Activated CD8-positive, alpha-beta memory T cell treated with anti-CD3 and anti-CD28 coated beads, Interleukin-2, amount 50 U/mL, for 48 hours (primary cell): ENCODE measurements around the gene COL27A1.

ENCODE experiments used
- DNase-seq: peaks from one replicate; pipeline ENCODE4 v3.0.0-alpha.2; 2020

COL27A1 gene

DNA sequence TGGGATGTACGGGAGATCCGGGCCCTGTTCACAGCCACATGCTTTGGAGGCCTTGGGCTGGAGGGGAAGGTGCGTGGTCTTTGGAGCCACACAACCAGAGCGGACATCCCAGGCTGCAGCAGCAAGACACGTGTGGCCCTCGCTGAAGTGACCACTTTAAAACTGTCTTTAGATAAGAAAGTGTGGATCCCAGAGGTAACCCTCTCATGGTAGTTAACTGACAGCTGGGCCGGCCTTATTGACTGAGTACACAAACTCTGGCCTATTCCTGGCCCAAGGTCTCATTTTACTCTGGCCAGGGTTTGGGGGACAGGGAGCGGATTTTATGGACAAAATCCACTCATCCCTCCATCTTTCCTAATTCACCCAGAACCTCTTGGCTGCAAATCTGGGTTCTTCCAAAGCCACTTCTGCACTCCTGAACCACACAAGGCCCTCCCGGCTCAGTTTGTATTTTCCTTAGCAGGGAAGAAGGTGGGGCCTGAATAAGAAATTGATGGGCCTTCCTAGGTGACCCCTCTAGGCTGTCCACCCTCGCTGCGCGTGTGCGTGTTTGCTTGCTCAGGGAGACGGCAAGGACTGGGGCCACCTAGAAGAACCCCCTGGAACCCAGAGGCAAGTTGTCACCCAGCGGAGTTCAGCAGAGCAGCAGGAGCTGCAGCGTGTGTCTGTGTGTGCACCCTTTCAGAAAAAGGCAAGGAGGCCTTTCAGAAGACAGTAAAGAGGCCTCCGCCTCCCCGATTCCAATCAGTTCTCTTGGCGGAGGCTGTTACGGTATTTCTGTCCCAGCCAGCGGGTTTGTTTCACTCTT is 94.3 kb downstream of the COL27A1 start:
- DNase-seq = no peak

GRCh38 chr9:114250235-114250568 is 94.9 kb downstream of the COL27A1 start:
- DNase-seq = no peak

- no peak for DNase-seq
Observed at GRCh38 chr9:114250648-114251047, 95.3 kb downstream of the COL27A1 start.

DNA sequence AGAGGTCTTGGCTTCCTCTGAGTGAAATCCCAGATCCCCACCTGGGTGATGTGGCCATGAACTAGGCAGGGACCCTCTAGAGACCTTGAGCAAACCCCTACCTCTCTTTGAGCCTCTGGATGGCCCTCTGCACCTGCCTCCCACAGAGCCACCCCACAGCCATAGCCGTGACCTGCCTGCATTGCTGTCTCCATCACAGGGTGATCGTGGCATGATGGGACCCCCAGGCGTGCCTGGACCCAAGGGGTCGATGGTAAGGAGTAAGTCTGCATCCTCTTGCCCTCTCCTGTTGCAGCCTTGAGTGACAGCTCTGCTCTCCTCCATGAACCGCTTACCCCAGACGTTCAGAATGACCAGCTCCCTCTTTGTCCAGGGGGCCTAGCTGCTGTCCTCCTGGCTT is 97.1 kb downstream of the COL27A1 start:
- DNase-seq = no peak

GRCh38 chr9:114256827-114257328 is 101.5 kb downstream of the COL27A1 start:
- DNase-seq = no peak

- DNase-seq = no peak
Observed at GRCh38 chr9:114258218-114258617, 102.9 kb downstream of the COL27A1 start.

- no peak for DNase-seq
Observed at GRCh38 chr9:114258866-114259797, 103.8 kb downstream of the COL27A1 start.

- no peak for DNase-seq
Observed at GRCh38 chr9:114259798-114260523, 104.6 kb downstream of the COL27A1 start.

DNA sequence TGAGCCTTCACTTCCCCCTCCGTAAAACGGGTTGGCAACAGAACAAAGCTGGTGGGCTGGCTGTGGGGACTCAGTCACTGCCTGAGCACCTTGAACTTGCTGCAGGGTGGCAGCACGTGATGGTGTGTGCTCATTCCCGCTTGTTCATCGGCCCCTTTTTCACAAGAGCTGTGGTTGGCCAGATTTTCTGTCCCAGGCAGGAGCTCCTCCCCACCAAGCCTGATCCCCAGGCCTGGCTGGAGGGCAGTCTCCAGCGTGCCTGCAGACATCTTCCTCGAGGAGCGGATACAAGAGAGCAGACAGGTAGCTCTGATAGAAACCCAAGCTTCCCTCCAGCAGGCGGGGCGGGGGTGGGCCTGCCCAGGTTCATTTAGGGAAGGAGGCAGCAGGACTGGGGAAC is 105.7 kb downstream of the COL27A1 start:
- no peak for DNase-seq

- no peak for DNase-seq
Observed at GRCh38 chr9:114261987-114262386, 106.7 kb downstream of the COL27A1 start.

- DNase-seq = no peak
Observed at GRCh38 chr9:114263853-114264510, 108.6 kb downstream of the COL27A1 start.

GRCh38 chr9:114264806-114265550 is 109.6 kb downstream of the COL27A1 start:
- no peak for DNase-seq

GRCh38 chr9:114266969-114267368 is 111.6 kb downstream of the COL27A1 start:
- DNase-seq = no peak

- no peak for DNase-seq
Observed at GRCh38 chr9:114269023-114269422, 113.7 kb downstream of the COL27A1 start.

DNA sequence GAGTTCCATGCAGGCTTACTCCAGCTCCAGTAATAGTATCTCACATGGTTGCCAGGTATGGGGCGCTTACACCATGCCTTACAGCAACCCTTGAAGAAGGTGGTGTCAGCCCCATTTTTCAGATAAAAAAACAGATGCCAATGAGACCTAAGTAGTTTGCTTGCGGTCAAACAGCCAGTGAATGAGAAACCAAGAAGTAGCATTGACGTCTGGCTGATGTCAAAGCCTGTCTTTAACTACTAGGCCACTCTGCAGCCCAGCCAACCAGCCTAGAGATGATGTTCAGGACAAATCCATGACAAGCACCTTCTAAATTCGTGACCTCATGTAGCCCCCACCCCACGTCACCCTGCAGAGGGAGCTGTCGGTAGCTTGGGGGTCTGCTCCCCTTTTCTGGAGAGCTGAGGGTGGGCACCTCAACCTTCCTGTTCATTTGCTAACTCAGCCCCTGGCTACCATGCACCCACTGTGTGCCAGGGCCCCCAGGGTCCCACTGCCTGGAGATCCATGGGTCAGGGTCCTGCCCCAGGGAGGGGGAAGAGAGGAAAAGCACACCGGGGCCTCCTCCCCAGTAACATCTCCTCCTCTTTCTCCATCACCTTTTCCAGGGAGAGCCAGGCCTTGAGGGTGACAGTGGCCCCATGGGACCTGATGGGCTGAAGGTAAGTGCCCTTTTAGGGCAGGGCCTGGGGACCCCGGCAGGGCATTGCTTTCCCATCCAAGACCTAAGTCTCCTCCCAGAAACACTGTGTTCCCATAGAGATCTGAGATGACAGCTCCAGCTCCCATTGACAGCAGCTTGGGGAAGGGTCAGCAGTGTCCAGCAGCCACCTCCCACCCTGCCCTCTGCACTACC is 115.0 kb downstream of the COL27A1 start:
- DNase-seq = no peak

DNA sequence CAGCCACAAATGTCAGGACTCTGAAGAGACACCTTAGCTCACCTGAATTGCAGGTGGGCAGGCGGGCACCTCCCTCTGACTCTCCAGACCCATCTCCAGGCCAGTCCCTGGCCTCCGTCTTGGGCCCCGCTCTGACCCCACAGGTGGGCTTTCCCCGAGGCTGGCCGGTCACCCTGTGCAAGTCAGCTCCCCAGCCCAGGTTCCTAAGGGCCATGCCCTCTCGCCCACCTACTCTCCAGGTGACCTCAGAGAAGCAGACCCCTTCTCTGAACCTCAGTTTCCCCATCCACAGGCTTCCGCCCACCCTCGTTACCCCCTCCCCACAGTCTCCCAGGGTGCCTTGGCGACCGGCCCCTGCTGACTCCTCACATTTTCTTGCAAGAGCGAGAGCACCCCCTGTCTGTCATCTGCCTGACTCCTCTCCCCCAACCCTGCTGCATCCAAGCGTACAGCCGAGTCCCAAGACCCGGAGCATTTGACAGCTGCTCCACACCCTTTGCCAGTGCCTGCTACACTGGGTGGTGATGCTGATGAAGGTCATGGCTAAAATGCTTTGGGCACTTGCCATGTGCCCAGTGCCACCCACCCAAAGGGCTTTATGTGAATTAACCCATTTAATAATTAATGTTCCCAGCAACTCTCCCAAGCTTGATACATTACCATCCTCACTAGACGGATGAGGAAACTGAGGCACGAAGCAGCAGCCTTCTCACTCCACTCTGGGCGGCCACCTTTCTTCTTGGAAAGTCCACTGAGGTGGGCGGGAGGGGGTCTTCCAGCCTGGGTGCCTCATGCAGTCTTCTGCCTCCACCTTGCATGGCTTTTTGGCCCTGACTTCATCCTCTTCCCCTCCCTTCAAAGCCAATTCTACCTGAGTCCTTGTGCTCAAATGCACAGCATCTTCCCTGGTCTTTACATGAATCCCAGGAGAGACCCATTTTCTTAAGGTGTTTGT is 116.5 kb downstream of the COL27A1 start:
- DNase-seq = no peak

DNA sequence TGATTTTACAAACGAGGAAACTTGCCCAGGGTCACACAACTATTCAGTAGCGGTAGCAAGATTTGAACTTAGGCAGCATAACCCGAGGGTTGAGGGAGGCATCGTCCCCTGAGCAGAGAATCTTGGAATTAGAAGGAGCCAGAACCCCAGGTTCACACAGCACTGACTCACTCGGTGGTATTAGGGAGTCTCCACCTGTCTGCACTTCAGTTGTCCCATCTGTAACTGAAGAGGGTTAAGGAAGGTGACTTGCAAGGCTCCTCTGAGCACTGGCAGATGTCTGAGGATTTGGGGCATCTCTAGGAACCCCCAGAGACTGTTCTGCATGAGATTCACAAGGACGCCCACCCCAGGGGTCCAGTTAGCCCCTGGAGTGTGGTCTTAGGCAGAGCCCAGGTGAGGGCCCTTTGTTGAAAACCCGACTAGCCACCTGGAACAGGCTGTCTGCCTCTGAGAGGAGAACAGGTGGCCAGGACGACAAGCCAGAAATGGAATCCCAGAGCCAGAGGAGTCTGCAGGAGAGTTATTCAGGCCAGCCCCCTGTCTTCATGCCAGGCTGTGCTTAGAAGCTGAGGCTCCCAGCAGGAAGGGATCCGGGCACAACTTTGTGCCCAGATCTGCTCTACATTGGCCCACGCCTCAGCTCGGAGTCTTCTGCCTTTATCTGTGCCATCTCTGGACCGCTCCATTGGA is 117.5 kb downstream of the COL27A1 start:
- no peak for DNase-seq

DNA sequence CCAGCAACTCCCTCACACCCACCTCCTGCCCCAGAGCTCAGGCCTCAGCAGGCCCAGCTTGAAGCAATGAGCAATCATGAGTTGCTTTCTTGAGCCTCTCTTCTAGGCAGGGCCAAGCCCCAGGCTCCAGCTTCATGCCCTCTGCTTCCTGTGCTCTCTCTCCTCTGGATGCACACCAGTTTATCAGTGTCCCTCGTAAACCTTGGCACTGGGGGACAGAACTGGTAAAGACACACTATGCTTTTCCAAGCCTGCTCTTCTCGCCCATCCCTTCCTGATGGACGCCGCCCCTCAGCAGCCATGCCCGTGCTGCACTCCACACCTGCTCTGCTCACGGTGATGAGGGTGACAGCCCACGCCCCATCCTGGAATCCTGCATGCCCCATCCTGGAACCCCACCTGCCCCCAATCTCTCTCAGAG is 118.1 kb downstream of the COL27A1 start:
- DNase-seq = no peak

DNA sequence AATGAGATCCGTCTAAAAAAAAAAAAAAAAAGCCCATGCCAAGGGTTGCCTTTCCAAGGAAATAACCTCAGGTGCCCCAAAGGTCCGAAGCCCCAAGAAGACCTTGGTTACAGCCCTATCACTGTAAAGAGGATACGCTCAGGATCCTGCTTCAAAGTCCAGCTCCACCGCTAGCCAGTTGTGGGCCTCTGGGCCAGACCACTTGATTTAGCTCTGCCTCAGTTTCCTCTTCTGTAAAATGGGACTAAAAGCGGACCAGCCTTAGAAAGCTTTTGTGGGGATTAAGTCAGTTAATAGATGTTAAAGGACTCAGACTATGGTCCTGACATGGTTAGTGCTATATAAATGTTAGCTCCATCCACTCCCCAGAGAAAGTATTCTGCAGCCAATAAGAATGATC is 118.9 kb downstream of the COL27A1 start:
- DNase-seq = no peak
